Right lobe of liver (tissue), 6 donors: Measurements from ENCODE around the gene NDUFA13. TPM values are rescaled to one million over a fixed set of nuclear protein-coding genes. Genes with fewer than 3 reads are reported as not detected.

ENCODE experiments used
- ATAC-seq, 4 donors: fragments of 200-7000 bp; cut with Tn5 transposase; one replicate each; pipeline ENCODE4 v1.9.1; 2020; ENCODE audit warnings: mild to moderate bottlenecking in 4 of 4, moderate library complexity in 4 of 4
- DNase-seq, 3 donors: peaks; one replicate each; pipeline ENCODE4 v3.0.0-alpha.2; 2020
- H3K27ac ChIP-seq, 3 donors: fragments of 200-600 bp; one replicate each; pipeline ENCODE4 v1.8.0; 2022
- H3K27me3 ChIP-seq, 2 donors: fragments of 200-600 bp; one replicate each; pipeline ENCODE4 v1.8.0; 2022
- H3K36me3 ChIP-seq, 4 donors: fragments of 200-600 bp; sonication (generic) in 1 of 4; one replicate each; pipeline versions ENCODE4 v1.5.1 to v1.8.0; 2017 to 2022; ENCODE audit warnings: control low read depth in 1 of 4
- H3K4me1 ChIP-seq, 4 donors: fragments of 200-600 bp; sonication (generic) in 1 of 4; one replicate each; pipeline versions ENCODE4 v1.5.1 to v1.8.0; 2017 to 2022; ENCODE audit warnings: control low read depth in 1 of 4
- H3K4me3 ChIP-seq, 3 donors: fragments of 200-600 bp; one replicate each; pipeline ENCODE4 v1.8.0; 2022
- H3K9me3 ChIP-seq, 4 donors: fragments of 200-600 bp; sonication (generic) in 1 of 4; one replicate each; pipeline versions ENCODE4 v1.5.1 to v1.8.0; 2017 to 2022; ENCODE audit warnings: control low read depth in 1 of 4
- CTCF ChIP-seq, 4 donors: fragments of 200-600 bp in 3 of 4; fragments of 450-650 bp in 1 of 4; IDR thresholded peaks; one replicate each; pipeline versions ENCODE4 v1.5.1 to v1.8.0; 2016 to 2022; ENCODE audit warnings: antibody characterized with exemption in 4 of 4, mild to moderate bottlenecking in 2 of 4
- POLR2A ChIP-seq: fragments of 450-650 bp; IDR thresholded peaks from one replicate; pipeline ENCODE4 v1.6.1; 2017; ENCODE audit warnings: antibody characterized with exemption, mild to moderate bottlenecking
- WGBS: methylation state at CpG from one replicate; pipeline ENCODE4 v1.1.6; 2018; ENCODE audit warnings: low coverage, low lambda C conversion rate; ENCODE audit not compliant: insufficient coverage; ENCODE audit errors: missing lambda C conversion rate; 5-methylcytosine and 5-hydroxymethylcytosine counted together
- intact Hi-C, 2 donors: fragments of 100-400 bp; cut with DNase I; formaldehyde crosslinking; loops; one replicate each; pipeline versions ENCODE4 v1.11.2 to v1.14.1; 2022
- total RNA-seq, 6 experiments: library from RNA; depleted of rRNA in 2 of 6; stranded (reverse); fragments of >200 nt in 2 of 6; fragmentation: NEBNext Ultra II Directional in 3 of 6; extraction: Animal tissue kit (Norgen Biotek cat#: 25700) in 3 of 6; gene quantifications; one replicate each; pipeline versions ENCODE4 v1.1.0 to v1.2.4, GENCODE V29; 2016 to 2023
- donor health status: DM: no; HTN: yes; CAD: no.
- donor health status: DM: no; HTN: no; CAD: no.
- donor health status: DM: no; HTN: no; CAD: no.
- donor health status: DM: no; HTN: yes; CAD: no.
- donor health status: DM: no; HTN: yes; CAD: no.

The NDUFA13 gene
- total RNA-seq, 6 experiments from 2014 or later = 20.8 to 202 (median 154) TPM

GRCh38 chr19:19530423-19530804, 14.4 kb downstream of the NDUFA13 start:
- Histone ChIP-seq H3K27me3 (no peaks in the 10 kb centered on the region), H3K4me1 (peaks cover 0 to 3% (median 0%) of the 10 kb centered on the region in 4 donors), H3K27ac (no peak overlapping the region), H3K36me3 (peaks cover 0 to 5% (median 2%) of the 10 kb centered on the region in 4 donors), H3K4me3 (no peak overlapping the region), H3K9me3 (no peaks in the 10 kb centered on the region)
- ATAC-seq = no peak
- intact Hi-C loops = loop anchor here (5.0 kb wide), 1 partner anchor 117 kb away; no protein-coding TSS in a partner anchor
- 62% methylated on average over 5 of the region's 9 CpGs for WGBS
- no peak for DNase-seq
- no peak for TF ChIP-seq CTCF (IDR thresholded peaks at IDR 0.05)

- no peak for ATAC-seq
- Histone ChIP-seq H3K36me3 (peaks cover 0 to 5% (median 2%) of the 10 kb centered on the region in 4 donors), H3K27me3 (no peaks in the 10 kb centered on the region), H3K4me3 (no peak overlapping the region), H3K9me3 (no peaks in the 10 kb centered on the region), H3K4me1 (peaks cover 0 to 3% (median 0%) of the 10 kb centered on the region in 4 donors), H3K27ac (no peak overlapping the region)
- intact Hi-C loops = loop anchor here (5.0 kb wide), 1 partner anchor 116 kb away; no protein-coding TSS in a partner anchor
- DNase-seq = no peak
- no peak for TF ChIP-seq CTCF (IDR thresholded peaks at IDR 0.05)
- TF ChIP-seq POLR2A = no peak
- 80% methylated on average over 4 of the region's 4 CpGs for WGBS
These were observed 14.9 kb downstream of the NDUFA13 start for GRCh38 chr19:19530889-19531288.

- H3K4me1 ChIP-seq = peaks cover 0 to 3% (median 0%) of the 10 kb centered on the region in 4 donors
- WGBS = 7% methylated on average over 16 of the region's 48 CpGs
- peak; percentile 81 to 87 (median 82) for DNase-seq
- H3K27me3 ChIP-seq = no peaks in the 10 kb centered on the region
- ATAC-seq = peak; percentile 74 to 91 (median 82)
- no peak for TF ChIP-seq POLR2A
- peak; percentile 88 to 94 (median 92) for TF ChIP-seq CTCF (IDR thresholded peaks at IDR 0.05)
- no peak overlapping the region for H3K4me3 ChIP-seq
- intact Hi-C loops = loop anchor here (5.0 kb wide), 1 partner anchor 115 kb away; no protein-coding TSS in a partner anchor
- H3K9me3 ChIP-seq = no peaks in the 10 kb centered on the region
- no peak overlapping the region for H3K27ac ChIP-seq
- peaks cover 0 to 5% (median 2%) of the 10 kb centered on the region in 4 donors for H3K36me3 ChIP-seq
These were observed 16.2 kb downstream of the NDUFA13 start for GRCh38 chr19:19531951-19532805.

GRCh38 chr19:19532806-19533701, 17.0 kb downstream of the NDUFA13 start:
- Histone ChIP-seq H3K9me3 (no peaks in the 10 kb centered on the region), H3K36me3 (peaks cover 0 to under 1% (median 0%) of the 10 kb centered on the region in 4 donors), H3K27ac (no peak overlapping the region), H3K4me1 (peaks cover 0 to 4% (median 0%) of the 10 kb centered on the region in 4 donors), H3K27me3 (no peaks in the 10 kb centered on the region), H3K4me3 (no peak overlapping the region)
- intact Hi-C loops = loop anchor here (5.0 kb wide), 1 partner anchor 114 kb away; no protein-coding TSS in a partner anchor
- TF ChIP-seq CTCF (IDR thresholded peaks at IDR 0.05) (no peak), POLR2A (no peak)
- 68% methylated on average over 9 of the region's 14 CpGs for WGBS
- DNase-seq (peak in 1 of 3 donors; percentile 44), ATAC-seq (no peak)
